H1 (cell line): ENCODE measurements around the gene SH3BP5. TPM values are rescaled to one million over a fixed set of nuclear protein-coding genes. Genes with fewer than 3 reads are reported as not detected.

ENCODE experiments used
- ASH2L ChIP-seq: fragments of 200-600, 300-600 bp; sonication (generic); IDR thresholded peaks from one replicate; pipeline ENCODE4 v1.7.1; 2017; ENCODE audit warnings: low read length
- NRF1 ChIP-seq: IDR thresholded peaks from 2 replicates; pipeline ENCODE4 v1.6.1; 2011; ENCODE audit warnings: mild to moderate bottlenecking, low read depth, low read length, improper control_type of control experiment
- polyA plus RNA-seq, 7 experiments: library from polyadenylated mRNA; depleted of rRNA in 3 of 7; stranded (reverse) in 5 of 7; unstranded in 2 of 7; fragments of >200 nt in 5 of 7; fragments of 200-250 nt in 2 of 7; gene quantifications; 1 replicate in 5 of 7; 2 replicates in 1 of 7; 4 replicates in 1 of 7; pipeline versions ENCODE4 v1.2.1 to v1.2.3, GENCODE V29; 2011 to 2013; ENCODE audit warnings: missing spikeins in 2 of 7, mixed read lengths in 2 of 7
- total RNA-seq: library from RNA; stranded (reverse); fragmentation: NEBNext Ultra II Directional; extraction: Animal tissue kit (Norgen Biotek cat#: 25700); gene quantifications from 2 replicates; pipeline ENCODE4 v1.2.1, GENCODE V29; 2021

SH3BP5 gene
- total and polyA plus RNA-seq, 2 of the 8 experiments (the other 6 are each of a cell fraction or from before 2014, with no cell fraction given), result 7.1 to 9.7 TPM

- TF ChIP-seq NRF1, result peak; percentile 64
- TF ChIP-seq ASH2L, result peak; percentile 80
Measured at GRCh38 chr3:15205934-15206661, 126.3 kb downstream of the SH3BP5 start, which contains the start of gene CAPN7 (continued).
